Measurements from ENCODE around the gene BET1.
"Not testable (repeated sequence)": the region's sequence is repeated elsewhere in the genome, so short reads cannot be mapped to it uniquely, and the experiment has no call there.

The BET1 gene

GRCh38 chr7:94028768-94029167, 24.6 kb upstream of the BET1 start:
- H3K4me2 ChIP-seq, result no peak overlapping the region
- TF ChIP-seq CTCF (conservative IDR thresholded peaks at IDR 0.05; ENCODE audit: low read depth, low read length), result no peak
- H3K4me1 ChIP-seq (ENCODE audit: low read depth, poor library complexity, severe bottlenecking), result no peaks in the 10 kb centered on the region
- H2AFZ ChIP-seq (ENCODE audit: low read depth), result no peak overlapping the region
- no peaks in the 10 kb centered on the region for H4K20me1 ChIP-seq (ENCODE audit: insufficient read depth)
- no peak overlapping the region for H3K4me3 ChIP-seq (IDR thresholded peaks at IDR 0.05; ENCODE audit: insufficient read depth, low read depth, low read length)
- H3K9ac ChIP-seq, result no peak overlapping the region
- H3K36me3 ChIP-seq (ENCODE audit: insufficient read depth), result no peaks in the 10 kb centered on the region
- no peaks in the 10 kb centered on the region for H3K27me3 ChIP-seq (ENCODE audit: insufficient read depth, low read depth)
- H3K27ac ChIP-seq, result no peak overlapping the region
- no peaks in the 10 kb centered on the region for H3K79me2 ChIP-seq (ENCODE audit: insufficient read depth, low read depth)

GRCh38 chr7:94026619-94027018, 22.5 kb upstream of the BET1 start:
- not testable (repeated sequence) for H3K36me3 ChIP-seq (ENCODE audit: insufficient read depth); H3K27me3 ChIP-seq (ENCODE audit: insufficient read depth, low read depth); H2AFZ ChIP-seq (ENCODE audit: low read depth); H3K4me1 ChIP-seq (ENCODE audit: low read depth, poor library complexity, severe bottlenecking); H3K27ac ChIP-seq; H3K4me2 ChIP-seq; H3K79me2 ChIP-seq (ENCODE audit: insufficient read depth, low read depth); H3K9ac ChIP-seq; H4K20me1 ChIP-seq (ENCODE audit: insufficient read depth); H3K4me3 ChIP-seq (IDR thresholded peaks at IDR 0.05; ENCODE audit: insufficient read depth, low read depth, low read length)

GRCh38 chr7:94022550-94022949, 18.4 kb upstream of the BET1 start:
- H2AFZ ChIP-seq (ENCODE audit: low read depth), result no peak overlapping the region
- H3K4me2 ChIP-seq, result no peak overlapping the region
- H3K27ac ChIP-seq, result no peak overlapping the region
- no peak for TF ChIP-seq CTCF (conservative IDR thresholded peaks at IDR 0.05; ENCODE audit: low read depth, low read length)
- no peaks in the 10 kb centered on the region for H3K79me2 ChIP-seq (ENCODE audit: insufficient read depth, low read depth)
- no peaks in the 10 kb centered on the region for H3K4me1 ChIP-seq (ENCODE audit: low read depth, poor library complexity, severe bottlenecking)
- H3K4me3 ChIP-seq (IDR thresholded peaks at IDR 0.05; ENCODE audit: insufficient read depth, low read depth, low read length), result no peak overlapping the region
- H3K36me3 ChIP-seq (ENCODE audit: insufficient read depth), result no peaks in the 10 kb centered on the region
- H3K27me3 ChIP-seq (ENCODE audit: insufficient read depth, low read depth), result no peaks in the 10 kb centered on the region
- no peak overlapping the region for H3K9ac ChIP-seq
- H4K20me1 ChIP-seq (ENCODE audit: insufficient read depth), result no peaks in the 10 kb centered on the region

GRCh38 chr7:94016786-94017185, 12.6 kb upstream of the BET1 start:
- no peak overlapping the region for H2AFZ ChIP-seq (ENCODE audit: low read depth)
- no peaks in the 10 kb centered on the region for H3K36me3 ChIP-seq (ENCODE audit: insufficient read depth)
- H3K27me3 ChIP-seq (ENCODE audit: insufficient read depth, low read depth), result no peaks in the 10 kb centered on the region
- no peaks in the 10 kb centered on the region for H3K4me1 ChIP-seq (ENCODE audit: low read depth, poor library complexity, severe bottlenecking)
- no peak overlapping the region for H3K27ac ChIP-seq
- H3K4me2 ChIP-seq, result no peak overlapping the region
- H4K20me1 ChIP-seq (ENCODE audit: insufficient read depth), result no peaks in the 10 kb centered on the region
- no peaks in the 10 kb centered on the region for H3K79me2 ChIP-seq (ENCODE audit: insufficient read depth, low read depth)
- H3K9ac ChIP-seq, result no peak overlapping the region
- H3K4me3 ChIP-seq (IDR thresholded peaks at IDR 0.05; ENCODE audit: insufficient read depth, low read depth, low read length), result no peak overlapping the region
- no peak for TF ChIP-seq CTCF (conservative IDR thresholded peaks at IDR 0.05; ENCODE audit: low read depth, low read length)

GRCh38 chr7:94015538-94015937, 11.4 kb upstream of the BET1 start:
- no peaks in the 10 kb centered on the region for H3K4me1 ChIP-seq (ENCODE audit: low read depth, poor library complexity, severe bottlenecking)
- H3K36me3 ChIP-seq (ENCODE audit: insufficient read depth), result no peaks in the 10 kb centered on the region
- no peaks in the 10 kb centered on the region for H3K79me2 ChIP-seq (ENCODE audit: insufficient read depth, low read depth)
- no peak overlapping the region for H3K4me2 ChIP-seq
- no peaks in the 10 kb centered on the region for H3K27me3 ChIP-seq (ENCODE audit: insufficient read depth, low read depth)
- H3K9ac ChIP-seq, result no peak overlapping the region
- no peaks in the 10 kb centered on the region for H4K20me1 ChIP-seq (ENCODE audit: insufficient read depth)
- H3K4me3 ChIP-seq (IDR thresholded peaks at IDR 0.05; ENCODE audit: insufficient read depth, low read depth, low read length), result no peak overlapping the region
- H2AFZ ChIP-seq (ENCODE audit: low read depth), result no peak overlapping the region
- no peak overlapping the region for H3K27ac ChIP-seq
- TF ChIP-seq CTCF (conservative IDR thresholded peaks at IDR 0.05; ENCODE audit: low read depth, low read length), result no peak

Data from KMS-11 (cell line).